ENCODE results near the gene ATP2C2. TPM values are rescaled to one million over a fixed set of nuclear protein-coding genes. Genes with fewer than 3 reads are reported as not detected.

ATP2C2 gene
- polyA plus RNA-seq, 1 of the 3 experiments (the other 2 are of a cell fraction): 0.33 TPM

DNA sequence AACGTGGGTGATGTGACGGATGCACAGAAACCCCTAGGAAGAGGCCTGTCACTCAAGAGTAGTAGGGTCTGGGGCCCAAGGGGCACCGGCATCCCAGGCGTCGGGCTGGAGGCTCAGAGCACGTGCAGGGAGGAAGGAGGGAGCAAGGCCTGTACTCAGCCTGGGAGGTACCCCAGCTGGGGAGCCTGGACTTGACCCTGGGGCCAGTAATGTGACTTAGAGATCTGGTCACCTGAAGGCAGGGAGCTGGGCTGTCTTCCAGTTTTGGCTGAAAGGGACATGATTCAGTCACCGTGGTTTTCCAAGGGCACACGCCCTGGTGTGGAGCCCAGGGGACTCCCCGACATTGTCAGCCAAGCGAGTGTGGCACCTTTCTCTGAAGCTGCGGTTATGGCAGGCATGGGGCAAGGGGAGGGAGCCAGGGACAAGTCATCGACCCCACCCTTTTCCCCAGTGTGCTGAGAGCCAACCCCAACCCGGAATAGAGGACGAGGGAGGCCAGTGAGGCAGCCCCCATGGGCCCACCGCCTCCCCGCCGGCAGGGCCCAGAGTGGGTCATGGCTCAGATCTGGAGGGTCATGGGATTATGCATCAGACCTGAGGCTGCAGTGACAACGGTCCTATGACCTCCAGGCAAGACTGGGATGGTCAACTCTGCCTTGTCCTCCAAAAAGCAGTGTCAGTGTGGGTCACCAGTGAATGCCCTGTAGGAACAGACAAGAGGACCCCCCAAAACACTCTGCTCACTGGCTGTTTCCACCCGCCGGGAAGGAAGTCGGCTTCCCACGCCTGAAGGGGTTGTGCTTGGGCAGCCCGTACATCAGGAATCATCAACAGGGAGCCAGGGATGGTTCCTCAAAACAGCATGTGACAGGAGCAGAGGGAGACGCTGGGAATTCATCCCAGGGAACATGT lies 94.2 kb downstream of the ATP2C2 start:
- Histone ChIP-seq H3K4me1 (ENCODE audit: control insufficient read depth in 1 of 2, insufficient read depth in 2 of 2, low read depth in 1 of 2, low read length in 1 of 2) (no peaks in the 10 kb centered on the region; a peak in 1 of 4 replicates), H2AFZ (ENCODE audit: low read depth) (no peak overlapping the region), H3K4me2 (no peak overlapping the region), H4K20me1 (ENCODE audit: insufficient read depth) (no peaks in the 10 kb centered on the region), H3K79me2 (ENCODE audit: insufficient read depth) (peaks cover 3% of the 10 kb centered on the region; the same call in 1 of the 2 replicates), H3K9me3 (no peaks in the 10 kb centered on the region; the same call in 1 of the 2 replicates), H3K27ac (ENCODE audit: low read depth in 2 of 2, low read length in 1 of 2) (no peak overlapping the region), H3K36me3 (replicated peaks in 1 of 2; ENCODE audit: control insufficient read depth in 1 of 2, insufficient read depth in 2 of 2, low read length in 1 of 2) (peaks cover 14 to 20% of the 10 kb centered on the region in 2 experiments), H3F3A (replicated peaks; ENCODE audit: insufficient read depth) (no peaks in the 10 kb centered on the region), H3K9ac (no peak overlapping the region), H3K9me2 (no peaks in the 10 kb centered on the region), H3K27me3 (ENCODE audit: insufficient read depth) (no peaks in the 10 kb centered on the region), H3K4me3 (ENCODE audit: low read depth in 2 of 2, low read length in 1 of 2) (no peak overlapping the region)
- POLR2A ChIA-PET: no interaction called here
- 90% methylated on average over 4 of the region's 24 CpGs for WGBS (ENCODE audit: low lambda C conversion rate)
- TF ChIP-seq EZH2phosphoT487 (IDR thresholded peaks at IDR 0.05; ENCODE audit: borderline replicate concordance, low read depth): no peak
- TF ChIP-seq FOSL2 (IDR thresholded peaks at IDR 0.05; ENCODE audit: borderline replicate concordance, low read depth): no peak
- TF ChIP-seq, protein P1, sequence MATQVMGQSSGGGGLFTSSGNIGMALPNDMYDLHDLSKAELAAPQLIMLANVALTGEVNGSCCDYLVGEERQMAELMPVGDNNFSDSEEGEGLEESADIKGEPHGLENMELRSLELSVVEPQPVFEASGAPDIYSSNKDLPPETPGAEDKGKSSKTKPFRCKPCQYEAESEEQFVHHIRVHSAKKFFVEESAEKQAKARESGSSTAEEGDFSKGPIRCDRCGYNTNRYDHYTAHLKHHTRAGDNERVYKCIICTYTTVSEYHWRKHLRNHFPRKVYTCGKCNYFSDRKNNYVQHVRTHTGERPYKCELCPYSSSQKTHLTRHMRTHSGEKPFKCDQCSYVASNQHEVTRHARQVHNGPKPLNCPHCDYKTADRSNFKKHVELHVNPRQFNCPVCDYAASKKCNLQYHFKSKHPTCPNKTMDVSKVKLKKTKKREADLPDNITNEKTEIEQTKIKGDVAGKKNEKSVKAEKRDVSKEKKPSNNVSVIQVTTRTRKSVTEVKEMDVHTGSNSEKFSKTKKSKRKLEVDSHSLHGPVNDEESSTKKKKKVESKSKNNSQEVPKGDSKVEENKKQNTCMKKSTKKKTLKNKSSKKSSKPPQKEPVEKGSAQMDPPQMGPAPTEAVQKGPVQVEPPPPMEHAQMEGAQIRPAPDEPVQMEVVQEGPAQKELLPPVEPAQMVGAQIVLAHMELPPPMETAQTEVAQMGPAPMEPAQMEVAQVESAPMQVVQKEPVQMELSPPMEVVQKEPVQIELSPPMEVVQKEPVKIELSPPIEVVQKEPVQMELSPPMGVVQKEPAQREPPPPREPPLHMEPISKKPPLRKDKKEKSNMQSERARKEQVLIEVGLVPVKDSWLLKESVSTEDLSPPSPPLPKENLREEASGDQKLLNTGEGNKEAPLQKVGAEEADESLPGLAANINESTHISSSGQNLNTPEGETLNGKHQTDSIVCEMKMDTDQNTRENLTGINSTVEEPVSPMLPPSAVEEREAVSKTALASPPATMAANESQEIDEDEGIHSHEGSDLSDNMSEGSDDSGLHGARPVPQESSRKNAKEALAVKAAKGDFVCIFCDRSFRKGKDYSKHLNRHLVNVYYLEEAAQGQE (IDR thresholded peaks at IDR 0.05; ENCODE audit: low read depth, low read length): no peak
- no peak for TF ChIP-seq GATA2 (CRISPR knock-in tag; IDR thresholded peaks at IDR 0.05)
- TF ChIP-seq, protein P2, sequence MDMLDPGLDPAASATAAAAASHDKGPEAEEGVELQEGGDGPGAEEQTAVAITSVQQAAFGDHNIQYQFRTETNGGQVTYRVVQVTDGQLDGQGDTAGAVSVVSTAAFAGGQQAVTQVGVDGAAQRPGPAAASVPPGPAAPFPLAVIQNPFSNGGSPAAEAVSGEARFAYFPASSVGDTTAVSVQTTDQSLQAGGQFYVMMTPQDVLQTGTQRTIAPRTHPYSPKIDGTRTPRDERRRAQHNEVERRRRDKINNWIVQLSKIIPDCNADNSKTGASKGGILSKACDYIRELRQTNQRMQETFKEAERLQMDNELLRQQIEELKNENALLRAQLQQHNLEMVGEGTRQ (IDR thresholded peaks at IDR 0.05; ENCODE audit: borderline replicate concordance, low read depth, low read length): no peak
- TF ChIP-seq NRF1 (IDR thresholded peaks at IDR 0.05; ENCODE audit: low read depth, low read length): no peak
- no peak for TF ChIP-seq SMC3 (IDR thresholded peaks at IDR 0.05; ENCODE audit: low read depth, low read length)
- TF ChIP-seq NFIC (IDR thresholded peaks at IDR 0.05; ENCODE audit: borderline replicate concordance): no peak
- no peak for TF ChIP-seq SIN3A (IDR thresholded peaks at IDR 0.05; ENCODE audit: borderline replicate concordance, low read depth, low read length)
- TF ChIP-seq FOXJ3 (CRISPR knock-in tag; IDR thresholded peaks at IDR 0.05): no peak
- TF ChIP-seq, protein P3, sequence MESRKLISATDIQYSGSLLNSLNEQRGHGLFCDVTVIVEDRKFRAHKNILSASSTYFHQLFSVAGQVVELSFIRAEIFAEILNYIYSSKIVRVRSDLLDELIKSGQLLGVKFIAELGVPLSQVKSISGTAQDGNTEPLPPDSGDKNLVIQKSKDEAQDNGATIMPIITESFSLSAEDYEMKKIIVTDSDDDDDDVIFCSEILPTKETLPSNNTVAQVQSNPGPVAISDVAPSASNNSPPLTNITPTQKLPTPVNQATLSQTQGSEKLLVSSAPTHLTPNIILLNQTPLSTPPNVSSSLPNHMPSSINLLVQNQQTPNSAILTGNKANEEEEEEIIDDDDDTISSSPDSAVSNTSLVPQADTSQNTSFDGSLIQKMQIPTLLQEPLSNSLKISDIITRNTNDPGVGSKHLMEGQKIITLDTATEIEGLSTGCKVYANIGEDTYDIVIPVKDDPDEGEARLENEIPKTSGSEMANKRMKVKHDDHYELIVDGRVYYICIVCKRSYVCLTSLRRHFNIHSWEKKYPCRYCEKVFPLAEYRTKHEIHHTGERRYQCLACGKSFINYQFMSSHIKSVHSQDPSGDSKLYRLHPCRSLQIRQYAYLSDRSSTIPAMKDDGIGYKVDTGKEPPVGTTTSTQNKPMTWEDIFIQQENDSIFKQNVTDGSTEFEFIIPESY (IDR thresholded peaks at IDR 0.05; ENCODE audit: borderline replicate concordance, low read depth): no peak
- TF ChIP-seq TAF1 (IDR thresholded peaks at IDR 0.05; ENCODE audit: borderline replicate concordance, low read depth, low read length): no peak
- TF ChIP-seq, protein P4, sequence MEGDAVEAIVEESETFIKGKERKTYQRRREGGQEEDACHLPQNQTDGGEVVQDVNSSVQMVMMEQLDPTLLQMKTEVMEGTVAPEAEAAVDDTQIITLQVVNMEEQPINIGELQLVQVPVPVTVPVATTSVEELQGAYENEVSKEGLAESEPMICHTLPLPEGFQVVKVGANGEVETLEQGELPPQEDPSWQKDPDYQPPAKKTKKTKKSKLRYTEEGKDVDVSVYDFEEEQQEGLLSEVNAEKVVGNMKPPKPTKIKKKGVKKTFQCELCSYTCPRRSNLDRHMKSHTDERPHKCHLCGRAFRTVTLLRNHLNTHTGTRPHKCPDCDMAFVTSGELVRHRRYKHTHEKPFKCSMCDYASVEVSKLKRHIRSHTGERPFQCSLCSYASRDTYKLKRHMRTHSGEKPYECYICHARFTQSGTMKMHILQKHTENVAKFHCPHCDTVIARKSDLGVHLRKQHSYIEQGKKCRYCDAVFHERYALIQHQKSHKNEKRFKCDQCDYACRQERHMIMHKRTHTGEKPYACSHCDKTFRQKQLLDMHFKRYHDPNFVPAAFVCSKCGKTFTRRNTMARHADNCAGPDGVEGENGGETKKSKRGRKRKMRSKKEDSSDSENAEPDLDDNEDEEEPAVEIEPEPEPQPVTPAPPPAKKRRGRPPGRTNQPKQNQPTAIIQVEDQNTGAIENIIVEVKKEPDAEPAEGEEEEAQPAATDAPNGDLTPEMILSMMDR (IDR thresholded peaks at IDR 0.05): no peak
- no peak for TF ChIP-seq CHD2 (IDR thresholded peaks at IDR 0.05; ENCODE audit: low read length, partially characterized antibody)
- TF ChIP-seq MEF2A (IDR thresholded peaks at IDR 0.05; ENCODE audit: borderline replicate concordance, low read depth): no peak
- no peak for TF ChIP-seq GABPA (IDR thresholded peaks at IDR 0.05; ENCODE audit: low read depth)
- no peak for DNase-seq
- CTCF ChIA-PET: interaction anchor here (1.3 kb wide), 1 partner anchor 276 kb away, joined by 3 read pairs; the partner anchor contains the start of gene TAF1C

Data from SK-N-SH (cell line).